Brain microvascular endothelial cell (primary cell): Measurements from ENCODE around the gene HM13.

Experiments
- DNase-seq: peaks from one replicate; pipeline ENCODE4 v3.0.0-alpha.2; 2020
- H3K27ac ChIP-seq: fragments of 250-450 bp; sonication (Bioruptor Pico); 2 replicates; pipeline ENCODE4 v1.5.1; 2020; ENCODE audit warnings: mild to moderate bottlenecking, moderate library complexity
- H3K27me3 ChIP-seq: fragments of 250-450 bp; sonication (Bioruptor Pico); replicated peaks from 2 replicates; pipeline ENCODE4 v1.5.1; 2020; ENCODE audit warnings: mild to moderate bottlenecking
- H3K36me3 ChIP-seq: fragments of 250-450 bp; sonication (Bioruptor Pico); replicated peaks from 2 replicates; pipeline ENCODE4 v1.5.1; 2020; ENCODE audit warnings: mild to moderate bottlenecking
- H3K4me3 ChIP-seq: 2 replicates; pipeline ENCODE4 v1.5.1; 2011; ENCODE audit warnings: low read depth, mild to moderate bottlenecking, control low read depth, low read length, moderate library complexity
- in situ Hi-C: cut with HindIII; loops from 2 replicates; pipeline ENCODE4 v1.10.0; 2017; ENCODE audit warnings: low sequenced_read_pairs, low pct_ligation_motif_present
- TF ChIP-seq, protein P1 (sequence below): IDR thresholded peaks from 2 replicates; pipeline ENCODE4 v1.5.1; 2011; ENCODE audit warnings: low read depth, mild to moderate bottlenecking, moderate library complexity, low read length, control low read depth, inconsistent platforms; ENCODE audit errors: missing control alignments

Gene HM13

DNA sequence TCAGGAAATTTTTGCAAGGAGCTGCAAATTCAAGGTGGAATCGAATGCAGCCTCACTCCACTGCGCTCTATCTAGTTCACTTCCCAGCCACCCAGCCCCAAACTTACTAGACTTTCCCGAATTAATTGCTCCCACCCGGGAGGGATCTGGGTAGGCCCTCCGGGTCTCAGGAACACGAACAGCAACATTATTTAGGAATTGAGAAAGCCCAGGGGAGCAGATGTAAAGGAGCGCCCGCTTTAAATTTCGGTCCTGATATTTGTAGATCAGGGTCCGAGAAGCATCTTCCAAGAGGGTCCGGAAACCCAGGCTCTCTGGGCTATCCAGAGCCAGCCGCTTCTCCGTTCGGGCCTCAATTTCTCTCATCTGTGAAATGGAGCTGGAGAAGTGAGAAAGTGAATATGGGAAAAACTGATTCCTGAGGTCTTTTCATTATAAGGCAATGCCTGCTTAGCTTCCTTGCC, 90.4 kb downstream of the HM13 start:
- peak overlapping the region; percentile 90 for H3K27ac ChIP-seq
- no peak for DNase-seq
- TF ChIP-seq, protein P1, sequence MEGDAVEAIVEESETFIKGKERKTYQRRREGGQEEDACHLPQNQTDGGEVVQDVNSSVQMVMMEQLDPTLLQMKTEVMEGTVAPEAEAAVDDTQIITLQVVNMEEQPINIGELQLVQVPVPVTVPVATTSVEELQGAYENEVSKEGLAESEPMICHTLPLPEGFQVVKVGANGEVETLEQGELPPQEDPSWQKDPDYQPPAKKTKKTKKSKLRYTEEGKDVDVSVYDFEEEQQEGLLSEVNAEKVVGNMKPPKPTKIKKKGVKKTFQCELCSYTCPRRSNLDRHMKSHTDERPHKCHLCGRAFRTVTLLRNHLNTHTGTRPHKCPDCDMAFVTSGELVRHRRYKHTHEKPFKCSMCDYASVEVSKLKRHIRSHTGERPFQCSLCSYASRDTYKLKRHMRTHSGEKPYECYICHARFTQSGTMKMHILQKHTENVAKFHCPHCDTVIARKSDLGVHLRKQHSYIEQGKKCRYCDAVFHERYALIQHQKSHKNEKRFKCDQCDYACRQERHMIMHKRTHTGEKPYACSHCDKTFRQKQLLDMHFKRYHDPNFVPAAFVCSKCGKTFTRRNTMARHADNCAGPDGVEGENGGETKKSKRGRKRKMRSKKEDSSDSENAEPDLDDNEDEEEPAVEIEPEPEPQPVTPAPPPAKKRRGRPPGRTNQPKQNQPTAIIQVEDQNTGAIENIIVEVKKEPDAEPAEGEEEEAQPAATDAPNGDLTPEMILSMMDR: no peak
- no peaks in the 10 kb centered on the region for H3K36me3 ChIP-seq
- in situ Hi-C loops: no loop called here
- H3K27me3 ChIP-seq: no peaks in the 10 kb centered on the region
- H3K4me3 ChIP-seq: peak overlapping the region; percentile 94

DNA sequence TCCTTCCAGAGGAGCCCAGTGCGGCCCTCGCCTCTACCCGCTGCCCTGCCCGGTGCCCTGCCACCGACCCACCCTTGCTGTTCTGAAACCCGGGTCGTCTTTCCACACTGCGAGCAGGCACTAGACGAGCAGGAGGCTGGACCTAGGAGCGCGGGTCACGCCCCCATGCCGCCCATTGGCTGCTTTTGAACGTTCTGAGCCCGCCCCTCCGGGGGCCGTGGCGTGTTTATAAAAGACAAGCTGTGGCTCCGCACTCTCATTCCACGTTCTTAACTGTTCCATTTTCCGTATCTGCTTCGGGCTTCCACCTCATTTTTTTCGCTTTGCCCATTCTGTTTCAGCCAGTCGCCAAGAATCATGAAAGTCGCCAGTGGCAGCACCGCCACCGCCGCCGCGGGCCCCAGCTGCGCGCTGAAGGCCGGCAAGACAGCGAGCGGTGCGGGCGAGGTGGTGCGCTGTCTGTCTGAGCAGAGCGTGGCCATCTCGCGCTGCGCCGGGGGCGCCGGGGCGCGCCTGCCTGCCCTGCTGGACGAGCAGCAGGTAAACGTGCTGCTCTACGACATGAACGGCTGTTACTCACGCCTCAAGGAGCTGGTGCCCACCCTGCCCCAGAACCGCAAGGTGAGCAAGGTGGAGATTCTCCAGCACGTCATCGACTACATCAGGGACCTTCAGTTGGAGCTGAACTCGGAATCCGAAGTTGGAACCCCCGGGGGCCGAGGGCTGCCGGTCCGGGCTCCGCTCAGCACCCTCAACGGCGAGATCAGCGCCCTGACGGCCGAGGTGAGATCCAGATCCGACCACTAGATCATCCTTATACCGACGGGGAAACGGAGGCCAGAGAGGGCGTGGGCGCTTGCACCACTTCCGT, 91.0 kb downstream of the HM13 start, which contains the start of gene ID1:
Gene ID1, plus strand, starts transcription at position 259 of the 871 bp plus-strand sequence. Its CDS starts 99 bp downstream, at position 358.
- TF ChIP-seq, protein P1: no peak
- peak; percentile 94 for DNase-seq
- Histone ChIP-seq H3K27me3 (no peaks in the 10 kb centered on the region), H3K4me3 (peak within 1 kb of the TSS; percentile 94), H3K36me3 (no peaks in the 10 kb centered on the region), H3K27ac (peak within 1 kb of the TSS; percentile 90)
- in situ Hi-C loops: no loop called here

DNA sequence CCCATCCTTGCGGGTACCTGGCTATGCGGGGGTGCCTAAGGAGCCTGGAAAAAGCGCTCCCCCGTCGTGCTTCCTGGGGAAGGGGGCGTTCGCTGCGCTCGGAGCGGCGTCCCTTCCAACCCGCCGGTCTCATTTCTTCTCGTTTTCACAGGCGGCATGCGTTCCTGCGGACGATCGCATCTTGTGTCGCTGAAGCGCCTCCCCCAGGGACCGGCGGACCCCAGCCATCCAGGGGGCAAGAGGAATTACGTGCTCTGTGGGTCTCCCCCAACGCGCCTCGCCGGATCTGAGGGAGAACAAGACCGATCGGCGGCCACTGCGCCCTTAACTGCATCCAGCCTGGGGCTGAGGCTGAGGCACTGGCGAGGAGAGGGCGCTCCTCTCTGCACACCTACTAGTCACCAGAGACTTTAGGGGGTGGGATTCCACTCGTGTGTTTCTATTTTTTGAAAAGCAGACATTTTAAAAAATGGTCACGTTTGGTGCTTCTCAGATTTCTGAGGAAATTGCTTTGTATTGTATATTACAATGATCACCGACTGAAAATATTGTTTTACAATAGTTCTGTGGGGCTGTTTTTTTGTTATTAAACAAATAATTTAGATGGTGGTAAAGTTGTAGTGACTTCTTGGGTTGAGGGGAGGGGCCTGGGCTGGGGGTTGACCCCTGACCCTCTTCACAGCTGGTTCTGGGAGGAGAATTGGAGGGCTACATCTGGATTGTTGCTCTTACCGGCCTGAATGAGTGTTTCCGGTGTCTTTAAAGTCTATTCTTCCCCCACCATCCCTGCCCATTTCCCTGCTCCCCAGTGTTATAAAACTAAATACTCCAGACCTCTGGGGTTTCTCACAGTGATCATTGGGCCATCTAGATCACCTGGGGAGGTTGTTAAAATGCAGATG, 91.9 kb downstream of the HM13 start:
- DNase-seq: no peak
- H3K27ac ChIP-seq: peak overlapping the region; percentile 90
- in situ Hi-C loops: no loop called here
- H3K4me3 ChIP-seq: peak overlapping the region; percentile 94
- no peaks in the 10 kb centered on the region for H3K27me3 ChIP-seq
- H3K36me3 ChIP-seq: no peaks in the 10 kb centered on the region
- TF ChIP-seq, protein P1: no peak

DNA sequence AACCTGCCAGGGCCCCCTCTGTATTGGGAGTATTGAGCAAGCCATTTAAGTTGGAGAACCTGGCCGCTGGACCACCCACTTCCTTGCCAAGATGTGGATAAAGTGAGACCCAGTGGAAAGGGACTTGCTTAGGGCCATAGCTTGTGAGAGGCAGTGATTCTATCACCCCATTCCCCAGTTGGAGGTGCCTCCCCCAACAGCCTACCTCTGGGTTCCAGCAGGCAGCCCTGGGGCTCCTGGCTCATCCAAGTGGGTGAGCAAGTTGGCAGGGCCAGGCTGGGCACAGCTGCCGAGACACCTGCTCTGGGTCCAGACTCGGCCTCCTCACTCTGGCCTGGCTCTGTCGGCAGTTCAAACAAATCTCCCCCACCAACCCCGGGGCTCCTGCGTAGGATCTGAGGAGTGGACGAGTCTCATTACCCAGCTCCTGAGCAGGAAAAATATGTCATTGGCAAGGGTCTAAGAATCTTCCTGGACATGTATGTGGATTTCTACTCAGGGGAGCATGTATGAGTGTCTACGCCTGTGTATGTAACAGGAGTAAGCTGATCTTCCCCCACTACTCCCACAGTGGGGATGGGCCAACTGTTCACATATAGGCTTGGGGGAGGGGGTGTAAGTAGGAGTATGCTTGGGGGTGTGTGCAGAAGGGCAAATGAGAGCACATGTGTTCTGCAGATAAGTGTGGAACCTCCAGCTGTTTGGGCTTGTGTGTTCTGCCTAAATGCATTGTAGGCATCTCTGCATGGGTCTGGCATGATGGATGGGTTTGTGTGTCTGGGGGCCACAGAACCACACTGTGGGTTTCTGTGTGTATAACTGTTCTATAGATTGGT, 92.8 kb downstream of the HM13 start:
- Histone ChIP-seq H3K4me3 (peak overlapping the region; percentile 94), H3K27me3 (no peaks in the 10 kb centered on the region), H3K27ac (no peak overlapping the region), H3K36me3 (no peaks in the 10 kb centered on the region)
- in situ Hi-C loops: no loop called here
- DNase-seq: no peak
- TF ChIP-seq, protein P1: no peak

DNA sequence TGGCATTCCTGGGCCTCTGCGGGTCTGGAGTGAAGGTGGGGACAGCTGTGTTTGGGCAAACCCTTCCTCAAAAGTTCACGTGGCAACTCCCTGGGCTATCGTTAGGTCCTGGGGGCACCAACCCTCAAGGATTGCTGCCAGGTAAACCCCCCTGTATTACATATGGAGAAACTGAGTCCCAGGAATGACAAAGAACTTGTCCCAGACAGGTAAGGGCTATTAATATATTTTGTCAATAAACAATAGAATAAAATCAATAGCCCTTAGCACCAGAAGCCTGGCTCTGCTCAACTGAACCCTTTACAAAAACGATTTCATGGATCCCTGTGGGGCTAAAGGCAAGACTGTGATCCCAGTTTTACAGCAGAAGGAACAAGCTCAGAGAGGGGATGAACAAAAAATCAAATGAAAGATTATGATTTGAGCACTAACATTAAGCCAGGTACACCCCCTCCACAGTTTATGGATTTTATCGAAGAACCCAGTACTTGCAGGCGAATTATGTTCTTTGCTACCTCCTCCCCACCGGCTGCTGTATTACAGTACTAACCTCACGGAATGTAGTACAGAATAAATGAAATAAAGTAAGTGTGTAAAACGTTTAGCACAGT, 93.5 kb downstream of the HM13 start:
- DNase-seq: no peak
- no peaks in the 10 kb centered on the region for H3K27me3 ChIP-seq
- H3K4me3 ChIP-seq: peak overlapping the region; percentile 94
- TF ChIP-seq, protein P1: no peak
- H3K36me3 ChIP-seq: no peaks in the 10 kb centered on the region
- in situ Hi-C loops: no loop called here
- no peak overlapping the region for H3K27ac ChIP-seq
